NCI-H748 (cell line): ENCODE measurements around the gene ACSL5.

Source experiments
- DNase-seq: peaks from one replicate; lab custom pipeline; 2025; ENCODE audit not compliant: unreplicated experiment; lab: John Stamatoyannopoulos, UW

ACSL5 gene

GRCh38 chr10:112373912-112374338 is at the start of gene ACSL5:
Gene ACSL5 (plus strand): TSS chr10:112374116. CDS start chr10:112394947, 20,831 bp downstream.
- DNase-seq = no peak

- DNase-seq = no peak
Measured at GRCh38 chr10:112327678-112328077, 46.2 kb upstream of the ACSL5 start.

GRCh38 chr10:112330162-112330561 is 43.8 kb upstream of the ACSL5 start:
- no peak for DNase-seq

- no peak for DNase-seq
Measured at GRCh38 chr10:112330607-112331160, 43.2 kb upstream of the ACSL5 start.

GRCh38 chr10:112332022-112332421 is 41.9 kb upstream of the ACSL5 start:
- DNase-seq = no peak

GRCh38 chr10:112332509-112333228 is 41.2 kb upstream of the ACSL5 start:
- peak; percentile 75 for DNase-seq

GRCh38 chr10:112333452-112333851 is 40.5 kb upstream of the ACSL5 start:
- no peak for DNase-seq

GRCh38 chr10:112335111-112335867 is 38.6 kb upstream of the ACSL5 start:
- DNase-seq = no peak

- DNase-seq = no peak
Measured at GRCh38 chr10:112335868-112336265, 38.0 kb upstream of the ACSL5 start.

GRCh38 chr10:112336556-112337201 is 37.2 kb upstream of the ACSL5 start:
- no peak for DNase-seq

- peak; percentile 2 for DNase-seq
Measured at GRCh38 chr10:112338957-112339356, 35.0 kb upstream of the ACSL5 start.

- DNase-seq = no peak
Measured at GRCh38 chr10:112340601-112341000, 33.3 kb upstream of the ACSL5 start.

GRCh38 chr10:112343056-112343806 is 30.7 kb upstream of the ACSL5 start:
- DNase-seq = no peak

GRCh38 chr10:112344261-112344660 is 29.7 kb upstream of the ACSL5 start:
- no peak for DNase-seq

GRCh38 chr10:112345202-112345601 is 28.7 kb upstream of the ACSL5 start:
- no peak for DNase-seq

GRCh38 chr10:112345743-112346142 is 28.2 kb upstream of the ACSL5 start:
- no peak for DNase-seq

GRCh38 chr10:112346774-112347173 is 27.1 kb upstream of the ACSL5 start:
- DNase-seq = no peak

- no peak for DNase-seq
Measured at GRCh38 chr10:112347709-112348671, 25.9 kb upstream of the ACSL5 start.

GRCh38 chr10:112348759-112349158 is 25.2 kb upstream of the ACSL5 start:
- no peak for DNase-seq
